ENCODE data around the gene FYCO1. TPM values are rescaled to one million over a fixed set of nuclear protein-coding genes. Genes with fewer than 3 reads are reported as not detected.

Gene FYCO1
- total and polyA plus RNA-seq, 10 of the 15 experiments (the other 5 are each of a cell fraction or from before 2014, with no cell fraction given) = 1.5 to 8.4 (median 6.5) TPM

DNA sequence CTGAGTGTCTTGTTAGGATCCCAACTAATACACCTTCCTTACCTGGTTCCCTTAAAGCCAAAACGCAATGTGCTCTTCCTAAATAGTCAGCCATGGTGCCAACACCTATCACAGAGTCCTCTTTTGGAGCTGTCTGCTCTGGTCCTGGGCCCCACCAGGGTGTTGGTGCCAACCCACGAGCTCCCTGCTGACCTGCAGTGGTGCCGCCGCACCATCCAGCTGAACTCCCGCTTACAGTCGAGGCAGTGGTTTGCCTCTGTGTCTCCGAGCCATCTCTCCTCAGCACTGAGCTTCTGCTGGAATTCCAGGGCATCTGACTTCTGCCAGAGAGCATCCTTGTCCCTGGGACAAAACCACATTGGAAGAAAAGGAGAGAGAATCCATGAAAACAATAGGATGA, 36.4 kb downstream of the FYCO1 start:
- Histone ChIP-seq H3K9ac (ENCODE audit: control insufficient read depth, insufficient read depth, low read length) (no peak overlapping the region), H3K36me3 (ENCODE audit: control insufficient read depth in 2 of 2, insufficient read depth in 2 of 2, low read length in 1 of 2) (peaks cover 19 to 31% of the 10 kb centered on the region in 2 experiments), H3K4me3 (no peak overlapping the region), H3K4me2 (ENCODE audit: control insufficient read depth, insufficient read depth) (no peak overlapping the region), H3K4me1 (ENCODE audit: control insufficient read depth, insufficient read depth, low read length) (peaks cover 27% of the 10 kb centered on the region), H3K27me3 (replicated peaks in 1 of 2; ENCODE audit: control insufficient read depth in 2 of 2, insufficient read depth in 2 of 2, low read length in 1 of 2) (no peaks in the 10 kb centered on the region), H4K20me1 (ENCODE audit: control insufficient read depth, insufficient read depth) (no peaks in the 10 kb centered on the region), H3K9me3 (replicated peaks; ENCODE audit: control insufficient read depth, insufficient read depth, low read length) (no peaks in the 10 kb centered on the region), H3K27ac (ENCODE audit: control insufficient read depth, insufficient read depth) (no peak overlapping the region), H2AFZ (ENCODE audit: control insufficient read depth, low read depth, low read length) (no peak overlapping the region), H3K79me2 (ENCODE audit: control insufficient read depth, insufficient read depth, low read length) (no peaks in the 10 kb centered on the region)
- ChIA-PET CTCF (interaction anchor here (0.8 to 8.4 kb wide), 4 partner anchors 21 to 119 kb away, joined by 3 to 90 read pairs (median 3); no protein-coding TSS in a partner anchor), RAD21 (ENCODE audit: unreplicated experiment) (interaction anchor here (1.9 to 3.0 kb wide), 3 partner anchors 20 to 98 kb away, joined by 4 to 19 read pairs (median 9); partner anchors contain the start of gene FYCO1), SMC1A (ENCODE audit: uncharacterized antibody, unreplicated experiment) (interaction anchor here (0.9 to 4.3 kb wide), 6 partner anchors 20 to 118 kb away, joined by 3 to 24 read pairs (median 10); no protein-coding TSS in a partner anchor), POLR2A (no interaction called here)
- BruUV-seq (replicated peaks) = no TSS peak
- in situ Hi-C loops (cut with MboI) (no loop called here), intact Hi-C loops (cut with micrococcal nuclease; ENCODE audit: unreplicated experiment) (no loop called here)
- no peak for TF ChIP-seq MYB (IDR thresholded peaks at IDR 0.05; ENCODE audit: borderline replicate concordance, low read depth, low read length)
- TF ChIP-seq NFYB (IDR thresholded peaks at IDR 0.05; ENCODE audit: insufficient read depth, low read depth, low read length) = no peak
- ATAC-seq = no peak
- no peak for DNase-seq (ENCODE audit: low read depth, low spot score)
- no peak for FAIRE-seq
- over 99% methylated on average over 7 of the region's 7 CpGs for WGBS (ENCODE audit: insufficient coverage, insufficient replicate concordance, low lambda C conversion rate, missing lambda C conversion rate)

DNA sequence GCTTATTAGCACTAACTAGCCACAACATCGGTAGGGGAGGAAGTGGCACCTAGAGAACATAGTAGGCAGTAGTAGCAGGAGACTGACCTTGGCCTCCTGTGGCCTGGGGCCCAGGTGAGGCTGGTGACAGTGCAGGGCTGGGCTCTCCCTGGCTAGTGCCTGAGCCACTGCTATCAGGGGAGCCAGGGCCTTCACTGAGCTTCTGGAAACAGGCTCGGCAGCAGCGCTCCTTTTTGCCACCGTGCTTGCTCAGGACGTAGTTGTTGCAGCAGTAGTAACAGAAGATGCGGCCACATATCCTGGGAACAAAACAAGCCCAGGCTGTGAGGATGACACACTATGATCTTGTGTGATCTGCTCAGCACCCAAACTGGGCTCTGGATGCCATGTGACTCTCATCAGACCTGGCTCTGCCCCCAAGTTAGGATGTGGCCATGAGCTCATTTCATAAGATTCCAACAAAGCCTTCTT, 37.3 kb downstream of the FYCO1 start:
- CTCF ChIA-PET = interaction anchor here (0.9 to 8.4 kb wide), 4 partner anchors 19 to 120 kb away, joined by 3 to 90 read pairs (median 6); no protein-coding TSS in a partner anchor
- POLR2A ChIA-PET = interaction anchor here (1.5 kb wide), 1 partner anchor 10 kb away, joined by 3 read pairs; no protein-coding TSS in a partner anchor
- no peak overlapping the region for H3K4me2 ChIP-seq (ENCODE audit: control insufficient read depth, insufficient read depth)
- intact Hi-C loops (cut with micrococcal nuclease; ENCODE audit: unreplicated experiment) = no loop called here
- no peak overlapping the region for H3K27ac ChIP-seq (ENCODE audit: control insufficient read depth, insufficient read depth)
- H2AFZ ChIP-seq (ENCODE audit: control insufficient read depth, low read depth, low read length) = no peak overlapping the region
- TF ChIP-seq DPF2 (IDR thresholded peaks at IDR 0.05) (0 out of 2 replicates have a peak, but pooled peaks have one; percentile 13), NR2F1 (conservative IDR thresholded peaks at IDR 0.05) (peak; percentile 73), BHLHE40 (IDR thresholded peaks at IDR 0.05; ENCODE audit: borderline replicate concordance in 1 of 2, low read depth in 2 of 2, low read length in 1 of 2) (peak in 1 of 2 experiments; percentile 11; a peak in 1 of 4 replicates), IKZF1 (conservative IDR thresholded peaks at IDR 0.05) (peak; percentile 25; the same call in 1 of the 2 replicates)
- TF ChIP-seq, protein P1, sequence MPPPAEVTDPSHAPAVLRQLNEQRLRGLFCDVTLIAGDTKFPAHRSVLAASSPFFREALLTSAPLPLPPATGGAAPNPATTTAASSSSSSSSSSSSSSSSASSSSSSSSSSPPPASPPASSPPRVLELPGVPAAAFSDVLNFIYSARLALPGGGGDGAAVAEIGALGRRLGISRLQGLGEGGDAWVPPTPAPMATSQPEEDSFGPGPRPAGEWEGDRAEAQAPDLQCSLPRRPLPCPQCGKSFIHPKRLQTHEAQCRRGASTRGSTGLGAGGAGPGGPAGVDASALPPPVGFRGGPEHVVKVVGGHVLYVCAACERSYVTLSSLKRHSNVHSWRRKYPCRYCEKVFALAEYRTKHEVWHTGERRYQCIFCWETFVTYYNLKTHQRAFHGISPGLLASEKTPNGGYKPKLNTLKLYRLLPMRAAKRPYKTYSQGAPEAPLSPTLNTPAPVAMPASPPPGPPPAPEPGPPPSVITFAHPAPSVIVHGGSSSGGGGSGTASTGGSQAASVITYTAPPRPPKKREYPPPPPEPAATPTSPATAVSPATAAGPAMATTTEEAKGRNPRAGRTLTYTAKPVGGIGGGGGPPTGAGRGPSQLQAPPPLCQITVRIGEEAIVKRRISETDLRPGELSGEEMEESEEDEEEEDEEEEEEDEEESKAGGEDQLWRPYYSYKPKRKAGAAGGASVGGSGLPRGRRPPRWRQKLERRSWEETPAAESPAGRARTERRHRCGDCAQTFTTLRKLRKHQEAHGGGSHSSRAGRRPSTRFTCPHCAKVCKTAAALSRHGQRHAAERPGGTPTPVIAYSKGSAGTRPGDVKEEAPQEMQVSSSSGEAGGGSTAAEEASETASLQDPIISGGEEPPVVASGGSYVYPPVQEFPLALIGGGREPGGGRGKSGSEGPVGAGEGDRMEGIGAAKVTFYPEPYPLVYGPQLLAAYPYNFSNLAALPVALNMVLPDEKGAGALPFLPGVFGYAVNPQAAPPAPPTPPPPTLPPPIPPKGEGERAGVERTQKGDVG (CRISPR knock-in tag; IDR thresholded peaks at IDR 0.05) = no peak
- ATAC-seq (no peak), DNase-seq (ENCODE audit: low read depth, low spot score) (no peak), FAIRE-seq (no peak)
- peaks cover 19% of the 10 kb centered on the region for H3K4me1 ChIP-seq (ENCODE audit: control insufficient read depth, insufficient read depth, low read length)
- SMC1A ChIA-PET (ENCODE audit: uncharacterized antibody, unreplicated experiment) = interaction anchor here (0.6 to 4.3 kb wide), 8 partner anchors 9 to 119 kb away, joined by 3 to 24 read pairs (median 6); no protein-coding TSS in a partner anchor
- 98% methylated on average over 6 of the region's 6 CpGs for WGBS (ENCODE audit: insufficient coverage, insufficient replicate concordance, low lambda C conversion rate, missing lambda C conversion rate)
- in situ Hi-C loops (cut with MboI) = no loop called here
- H3K9ac ChIP-seq (ENCODE audit: control insufficient read depth, insufficient read depth, low read length) = no peak overlapping the region
- no peaks in the 10 kb centered on the region for H3K79me2 ChIP-seq (ENCODE audit: control insufficient read depth, insufficient read depth, low read length)
- no peaks in the 10 kb centered on the region for H4K20me1 ChIP-seq (ENCODE audit: control insufficient read depth, insufficient read depth)
- H3K4me3 ChIP-seq = no peak overlapping the region
- RAD21 ChIA-PET (ENCODE audit: unreplicated experiment) = interaction anchor here (0.7 to 3.0 kb wide), 5 partner anchors 10 to 97 kb away, joined by 3 to 19 read pairs (median 7); partner anchors contain the start of gene FYCO1
- no peaks in the 10 kb centered on the region for H3K27me3 ChIP-seq (replicated peaks in 1 of 2; ENCODE audit: control insufficient read depth in 2 of 2, insufficient read depth in 2 of 2, low read length in 1 of 2)
- no peaks in the 10 kb centered on the region for H3K9me3 ChIP-seq (replicated peaks; ENCODE audit: control insufficient read depth, insufficient read depth, low read length)
- peaks cover 19 to 32% of the 10 kb centered on the region in 2 experiments for H3K36me3 ChIP-seq (ENCODE audit: control insufficient read depth in 2 of 2, insufficient read depth in 2 of 2, low read length in 1 of 2)
- no TSS peak for BruUV-seq (replicated peaks)

All from GM12878 (cell line).